Measurements from ENCODE around the gene RCE1. TPM values are rescaled to one million over a fixed set of nuclear protein-coding genes. Genes with fewer than 3 reads are reported as not detected.

Gene RCE1
- total and polyA plus RNA-seq, 10 donors, result 10.0 to 27.9 (median 17.7) TPM

DNA sequence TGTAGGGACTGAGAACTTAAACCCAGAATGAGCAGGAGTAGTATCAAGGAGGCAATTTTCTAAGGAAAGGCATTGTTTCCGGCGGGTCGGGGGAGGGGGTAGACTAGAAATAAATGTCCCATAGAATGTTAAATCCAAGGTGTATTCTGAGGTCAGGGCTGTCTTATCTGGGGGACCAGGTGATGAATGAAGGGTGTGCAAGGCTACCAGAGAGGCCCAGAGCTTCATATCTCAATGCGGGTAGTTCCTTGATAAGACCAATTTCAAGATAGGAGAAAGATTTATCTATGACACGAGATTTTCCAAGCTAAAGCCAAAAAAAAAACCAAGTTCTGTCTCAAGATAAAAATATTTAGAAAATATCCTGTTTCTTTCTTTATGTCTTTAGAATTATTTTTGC, 8.3 kb upstream of the RCE1 start:
- Histone ChIP-seq H3K4me1 (peaks cover 2 to 38% (median 17%) of the 10 kb centered on the region in 6 donors), H3K4me3 (no peak overlapping the region), H3K27me3 (replicated peaks in 1 of 7) (no peaks in the 10 kb centered on the region), H3K27ac (peak overlapping the region in 1 of 8 donors; percentile 22), H3K36me3 (peaks cover 0 to 31% (median 10%) of the 10 kb centered on the region in 6 donors), H3K9me3 (no peaks in the 10 kb centered on the region)
- TF ChIP-seq POLR2A (IDR thresholded peaks at IDR 0.05) (no peak), POLR2AphosphoS5 (IDR thresholded peaks at IDR 0.05) (no peak)
- TF ChIP-seq, protein P1, sequence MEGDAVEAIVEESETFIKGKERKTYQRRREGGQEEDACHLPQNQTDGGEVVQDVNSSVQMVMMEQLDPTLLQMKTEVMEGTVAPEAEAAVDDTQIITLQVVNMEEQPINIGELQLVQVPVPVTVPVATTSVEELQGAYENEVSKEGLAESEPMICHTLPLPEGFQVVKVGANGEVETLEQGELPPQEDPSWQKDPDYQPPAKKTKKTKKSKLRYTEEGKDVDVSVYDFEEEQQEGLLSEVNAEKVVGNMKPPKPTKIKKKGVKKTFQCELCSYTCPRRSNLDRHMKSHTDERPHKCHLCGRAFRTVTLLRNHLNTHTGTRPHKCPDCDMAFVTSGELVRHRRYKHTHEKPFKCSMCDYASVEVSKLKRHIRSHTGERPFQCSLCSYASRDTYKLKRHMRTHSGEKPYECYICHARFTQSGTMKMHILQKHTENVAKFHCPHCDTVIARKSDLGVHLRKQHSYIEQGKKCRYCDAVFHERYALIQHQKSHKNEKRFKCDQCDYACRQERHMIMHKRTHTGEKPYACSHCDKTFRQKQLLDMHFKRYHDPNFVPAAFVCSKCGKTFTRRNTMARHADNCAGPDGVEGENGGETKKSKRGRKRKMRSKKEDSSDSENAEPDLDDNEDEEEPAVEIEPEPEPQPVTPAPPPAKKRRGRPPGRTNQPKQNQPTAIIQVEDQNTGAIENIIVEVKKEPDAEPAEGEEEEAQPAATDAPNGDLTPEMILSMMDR (IDR thresholded peaks at IDR 0.05 in 8 of 11, conservative IDR thresholded peaks at IDR 0.05 in 3 of 11), result no peak
- intact Hi-C loops (cut with DNase I; ENCODE audit: low total_unique reads), result loop anchor here (1.0 kb wide), 1 partner anchor 139 kb away; no protein-coding TSS in a partner anchor
- no peak for DNase-seq
- WGBS, 5 donors, result 73 to 84% (median 79%) methylated on average over 5 of the region's 5 CpGs

GRCh38 chr11:66835768-66836405, 7.4 kb upstream of the RCE1 start:
- intact Hi-C loops (cut with DNase I; ENCODE audit: low total_unique reads), result no loop called here
- no peaks in the 10 kb centered on the region for H3K27me3 ChIP-seq (replicated peaks in 1 of 7)
- H3K27ac ChIP-seq, result peak overlapping the region in 1 of 8 donors; percentile 10
- H3K36me3 ChIP-seq, result peaks cover 0 to 34% (median 10%) of the 10 kb centered on the region in 6 donors
- H3K4me1 ChIP-seq, result peaks cover 2 to 47% (median 25%) of the 10 kb centered on the region in 6 donors
- 81 to 91% (median 83%) methylated on average over 12 of the region's 12 CpGs for WGBS, 5 donors
- TF ChIP-seq, protein P1 (IDR thresholded peaks at IDR 0.05 in 8 of 11, conservative IDR thresholded peaks at IDR 0.05 in 3 of 11), result no peak
- TF ChIP-seq POLR2AphosphoS5 (IDR thresholded peaks at IDR 0.05), result no peak
- no peak for TF ChIP-seq POLR2A (IDR thresholded peaks at IDR 0.05)
- no peak for DNase-seq
- H3K9me3 ChIP-seq, result no peaks in the 10 kb centered on the region
- no peak overlapping the region for H3K4me3 ChIP-seq

- TF ChIP-seq, protein P1 (IDR thresholded peaks at IDR 0.05 in 8 of 11, conservative IDR thresholded peaks at IDR 0.05 in 3 of 11), result no peak
- TF ChIP-seq POLR2A (IDR thresholded peaks at IDR 0.05) (no peak), POLR2AphosphoS5 (IDR thresholded peaks at IDR 0.05) (no peak)
- Histone ChIP-seq H3K4me1 (peaks cover 21 to 72% (median 50%) of the 10 kb centered on the region in 6 donors), H3K27ac (peak overlapping the region in 4 of 8 donors; percentile 2 to 26 (median 8)), H3K4me3 (no peak overlapping the region), H3K27me3 (replicated peaks in 1 of 7) (no peaks in the 10 kb centered on the region), H3K9me3 (no peaks in the 10 kb centered on the region), H3K36me3 (peaks cover 0 to 43% (median 14%) of the 10 kb centered on the region in 6 donors)
- WGBS, 5 donors, result 64 to 80% (median 78%) methylated on average over 4 of the region's 4 CpGs
- intact Hi-C loops (cut with DNase I; ENCODE audit: low total_unique reads), result no loop called here
- no peak for DNase-seq
These were observed 2.7 kb upstream of the RCE1 start for GRCh38 chr11:66840317-66841091.

- H3K4me3 ChIP-seq, result peak overlapping the region in 7 of 8 donors; percentile 70 to 99 (median 93)
- no peaks in the 10 kb centered on the region for H3K27me3 ChIP-seq (replicated peaks in 1 of 7)
- H3K36me3 ChIP-seq, result peaks cover 0 to 56% (median 26%) of the 10 kb centered on the region in 6 donors
- intact Hi-C loops (cut with DNase I; ENCODE audit: low total_unique reads), result no loop called here
- no peak for DNase-seq
- peak overlapping the region in 5 of 8 donors; percentile 97 to 100 (median 99) for H3K27ac ChIP-seq
- H3K4me1 ChIP-seq, result peaks cover 21 to 70% (median 50%) of the 10 kb centered on the region in 6 donors
- H3K9me3 ChIP-seq, result no peaks in the 10 kb centered on the region
- no peak for TF ChIP-seq POLR2A (IDR thresholded peaks at IDR 0.05)
- no peak for TF ChIP-seq POLR2AphosphoS5 (IDR thresholded peaks at IDR 0.05)
- WGBS, 5 donors, result 85 to 94% (median 87%) methylated on average over 7 of the region's 7 CpGs
These were observed 1.4 kb upstream of the RCE1 start for GRCh38 chr11:66841861-66842260.

All from spleen (tissue), 11 donors.